DND-41 (cell line): ENCODE results near the gene CEP57L1.
"Not testable (repeated sequence)": the region's sequence is repeated elsewhere in the genome, so short reads cannot be mapped to it uniquely, and the experiment has no call there.

Experiments
- ATAC-seq: fragments of 200-7000 bp; cut with Tn5 transposase; 3 replicates; pipeline ENCODE4 v1.9.1; 2021; ENCODE audit warnings: low read depth; ENCODE audit not compliant: insufficient read depth
- DNase-seq: peaks from one replicate; pipeline ENCODE4 v3.0.0-alpha.2; 2020
- H2AFZ ChIP-seq: 2 replicates; pipeline ENCODE4 v1.6.0; 2012; ENCODE audit warnings: low read depth, low read length
- H3K27ac ChIP-seq: 2 replicates; pipeline ENCODE4 v1.5.1; 2012; ENCODE audit warnings: low read length, inconsistent platforms
- H3K27me3 ChIP-seq: fragments of 200-600 bp; sonication (generic); 2 replicates; pipeline ENCODE4 v1.6.0; 2012; ENCODE audit warnings: low read length, mild to moderate bottlenecking, inconsistent platforms; ENCODE audit not compliant: insufficient read depth, poor library complexity
- H3K36me3 ChIP-seq: 2 replicates; pipeline ENCODE4 v1.5.1; 2012; ENCODE audit warnings: low read length, inconsistent platforms; ENCODE audit not compliant: insufficient read depth
- H3K4me1 ChIP-seq: 2 replicates; pipeline ENCODE4 v1.5.1; 2012; ENCODE audit warnings: mild to moderate bottlenecking, low read length; ENCODE audit not compliant: insufficient read depth
- H3K4me2 ChIP-seq: 2 replicates; pipeline ENCODE4 v1.6.0; 2012; ENCODE audit warnings: mild to moderate bottlenecking, moderate library complexity, low read length, inconsistent platforms; ENCODE audit not compliant: insufficient read depth
- H3K4me3 ChIP-seq, 2 experiments: fragments of 200-600 bp in 1 of 2; shearing (Covaris generic) in 1 of 2; 2 replicates each; pipeline ENCODE4 v1.5.1; 2012 to 2016; ENCODE audit warnings: inconsistent platforms in 2 of 2, low read length in 2 of 2, mild to moderate bottlenecking in 2 of 2, low read depth in 1 of 2, moderate library complexity in 1 of 2
- H3K79me2 ChIP-seq: 2 replicates; pipeline ENCODE4 v1.6.0; 2012; ENCODE audit warnings: low read length, inconsistent platforms; ENCODE audit not compliant: insufficient read depth
- H3K9ac ChIP-seq: 2 replicates; pipeline ENCODE4 v1.6.0; 2012; ENCODE audit warnings: low read depth, mild to moderate bottlenecking, inconsistent platforms, low read length, moderate library complexity
- H3K9me3 ChIP-seq: 2 replicates; pipeline ENCODE4 v1.5.1; 2012; ENCODE audit warnings: low read length, moderate library complexity, mild to moderate bottlenecking, inconsistent platforms; ENCODE audit not compliant: insufficient read depth, severe bottlenecking
- H4K20me1 ChIP-seq: 2 replicates; pipeline ENCODE4 v1.6.0; 2012; ENCODE audit warnings: low read length; ENCODE audit not compliant: insufficient read depth
- EZH2 ChIP-seq: IDR thresholded peaks from 3 replicates; pipeline ENCODE4 v1.6.1; 2012; ENCODE audit warnings: borderline replicate concordance, low read depth, mild to moderate bottlenecking, moderate library complexity, low read length, inconsistent platforms; ENCODE audit not compliant: severe bottlenecking
- TF ChIP-seq, protein P1 (sequence below): IDR thresholded peaks from 2 replicates; pipeline ENCODE4 v1.5.1; 2012; ENCODE audit warnings: borderline replicate concordance, low read length, moderate library complexity, mild to moderate bottlenecking; ENCODE audit not compliant: poor library complexity, severe bottlenecking; ENCODE audit errors: extremely low read depth

The CEP57L1 gene

DNA sequence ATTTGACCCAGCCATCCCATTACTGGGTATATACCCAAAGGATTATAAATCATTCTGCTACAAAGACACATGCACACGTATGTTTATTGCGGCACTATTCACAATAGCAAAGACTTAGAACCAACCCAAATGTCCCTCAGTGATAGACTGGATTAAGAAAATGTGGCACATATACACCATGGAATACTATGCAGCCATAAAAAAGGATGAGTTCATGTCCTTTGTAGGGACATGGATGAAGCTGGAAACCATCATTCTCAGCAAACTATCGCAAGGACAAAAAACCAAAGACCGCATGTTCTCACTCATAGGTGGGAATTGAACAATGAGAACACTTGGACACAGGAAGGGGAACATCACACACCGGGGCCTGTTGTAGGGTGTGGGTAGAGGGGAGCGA lies 40.7 kb downstream of the CEP57L1 start:
- H3K27ac ChIP-seq, H3K4me2 ChIP-seq, H4K20me1 ChIP-seq, H3K36me3 ChIP-seq, H3K79me2 ChIP-seq, ATAC-seq, H3K9me3 ChIP-seq, H3K4me1 ChIP-seq, DNase-seq, H2AFZ ChIP-seq, H3K9ac ChIP-seq, H3K27me3 ChIP-seq, H3K4me3 ChIP-seq: not testable (repeated sequence)

DNA sequence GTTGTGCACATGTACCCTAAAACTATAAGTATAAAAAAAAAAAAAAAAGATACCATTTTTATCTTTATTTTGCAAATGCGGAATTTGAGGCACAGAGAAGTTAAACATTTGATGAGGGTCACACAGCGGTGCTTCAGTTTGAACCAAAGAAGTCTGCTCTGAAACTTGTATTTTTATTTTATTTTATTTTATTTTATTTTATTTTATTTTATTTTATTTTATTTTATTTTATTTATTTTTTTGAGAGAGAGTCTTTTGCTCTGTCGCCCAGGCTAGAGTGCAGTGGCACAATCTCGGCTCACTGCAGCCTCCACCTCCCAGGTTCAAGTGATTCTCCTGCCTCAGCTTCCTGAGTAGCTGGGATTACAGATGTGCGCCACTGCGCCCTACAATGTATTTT lies 41.2 kb downstream of the CEP57L1 start:
- DNase-seq, H2AFZ ChIP-seq, H3K79me2 ChIP-seq, H3K4me1 ChIP-seq, H3K27ac ChIP-seq, H4K20me1 ChIP-seq, H3K4me3 ChIP-seq, H3K27me3 ChIP-seq, H3K4me2 ChIP-seq, ATAC-seq, H3K9ac ChIP-seq, H3K9me3 ChIP-seq: not testable (repeated sequence)
- H3K36me3 ChIP-seq, result peaks cover 11% of the 10 kb centered on the region; the same call in 1 of the 2 replicates

DNA sequence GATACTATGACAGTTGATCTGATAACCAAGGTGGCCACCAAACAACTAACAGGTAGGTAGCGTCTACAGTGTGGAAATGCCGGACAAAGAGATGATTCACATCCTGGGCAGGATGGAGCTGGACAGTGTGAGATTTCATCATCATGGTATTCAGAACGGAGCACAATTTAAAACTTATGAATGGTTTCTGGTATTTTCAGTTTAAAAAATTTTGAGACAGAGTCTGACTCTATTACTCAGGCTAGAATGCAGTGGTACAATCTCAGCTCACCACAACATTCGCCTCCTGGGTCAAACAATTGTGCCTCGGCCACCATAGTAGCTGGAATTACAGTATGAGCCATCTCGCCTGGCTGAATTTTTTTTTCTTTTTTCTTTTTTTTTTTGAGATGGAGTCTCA lies 43.8 kb downstream of the CEP57L1 start:
- Histone ChIP-seq H3K27ac (no peak overlapping the region), H2AFZ (no peak overlapping the region), H3K4me2 (no peak overlapping the region), H3K4me1 (no peaks in the 10 kb centered on the region), H3K9me3 (no peaks in the 10 kb centered on the region), H3K36me3 (peaks cover 7% of the 10 kb centered on the region; the same call in 1 of the 2 replicates), H4K20me1 (no peaks in the 10 kb centered on the region), H3K9ac (no peak overlapping the region), H3K4me3 (no peak overlapping the region), H3K79me2 (no peaks in the 10 kb centered on the region), H3K27me3 (no peaks in the 10 kb centered on the region)
- DNase-seq (no peak), ATAC-seq (no peak)
- TF ChIP-seq, protein P1, sequence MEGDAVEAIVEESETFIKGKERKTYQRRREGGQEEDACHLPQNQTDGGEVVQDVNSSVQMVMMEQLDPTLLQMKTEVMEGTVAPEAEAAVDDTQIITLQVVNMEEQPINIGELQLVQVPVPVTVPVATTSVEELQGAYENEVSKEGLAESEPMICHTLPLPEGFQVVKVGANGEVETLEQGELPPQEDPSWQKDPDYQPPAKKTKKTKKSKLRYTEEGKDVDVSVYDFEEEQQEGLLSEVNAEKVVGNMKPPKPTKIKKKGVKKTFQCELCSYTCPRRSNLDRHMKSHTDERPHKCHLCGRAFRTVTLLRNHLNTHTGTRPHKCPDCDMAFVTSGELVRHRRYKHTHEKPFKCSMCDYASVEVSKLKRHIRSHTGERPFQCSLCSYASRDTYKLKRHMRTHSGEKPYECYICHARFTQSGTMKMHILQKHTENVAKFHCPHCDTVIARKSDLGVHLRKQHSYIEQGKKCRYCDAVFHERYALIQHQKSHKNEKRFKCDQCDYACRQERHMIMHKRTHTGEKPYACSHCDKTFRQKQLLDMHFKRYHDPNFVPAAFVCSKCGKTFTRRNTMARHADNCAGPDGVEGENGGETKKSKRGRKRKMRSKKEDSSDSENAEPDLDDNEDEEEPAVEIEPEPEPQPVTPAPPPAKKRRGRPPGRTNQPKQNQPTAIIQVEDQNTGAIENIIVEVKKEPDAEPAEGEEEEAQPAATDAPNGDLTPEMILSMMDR, result no peak
- TF ChIP-seq EZH2, result no peak

DNA sequence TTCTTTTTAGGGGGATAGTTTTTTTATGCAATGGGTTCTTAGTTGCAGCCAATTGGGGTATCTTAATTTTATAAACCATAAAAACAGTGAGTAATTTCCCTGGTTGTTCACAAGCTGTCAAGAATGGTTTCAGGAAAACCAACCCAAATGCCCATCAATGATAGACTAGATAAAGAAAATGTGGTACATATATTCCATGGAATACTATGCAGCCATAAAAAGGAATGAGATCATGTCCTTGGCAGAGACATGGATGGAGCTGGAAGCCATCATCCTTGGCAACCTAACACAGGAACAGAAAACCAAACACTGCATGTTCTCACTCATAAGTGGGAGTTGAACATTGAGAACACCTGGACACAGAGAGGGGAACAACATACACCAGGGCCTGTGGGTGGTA lies 46.8 kb downstream of the CEP57L1 start:
- not testable (repeated sequence) for H2AFZ ChIP-seq, H3K79me2 ChIP-seq, H3K27ac ChIP-seq, H3K36me3 ChIP-seq, ATAC-seq, H3K4me2 ChIP-seq, H3K9ac ChIP-seq, H4K20me1 ChIP-seq, H3K9me3 ChIP-seq, H3K4me1 ChIP-seq, H3K4me3 ChIP-seq, DNase-seq, H3K27me3 ChIP-seq

DNA sequence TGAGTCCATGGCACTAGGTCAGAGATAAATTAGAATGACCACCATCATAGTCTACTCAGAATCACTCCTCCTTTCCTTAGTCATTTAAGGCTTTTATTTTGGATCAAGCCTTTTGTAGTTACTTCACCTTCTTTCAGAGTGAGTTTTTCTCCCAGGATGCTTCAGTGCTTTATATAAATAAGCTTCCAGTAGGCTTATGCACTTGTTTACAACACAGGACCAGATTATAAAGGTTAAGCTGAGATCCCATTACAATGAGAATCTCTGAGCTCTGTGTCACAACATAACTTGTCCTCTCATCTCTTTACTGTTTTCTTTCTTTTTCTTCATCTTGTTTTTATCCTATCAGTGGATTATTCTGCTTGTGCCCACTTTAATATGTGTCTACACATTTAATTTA lies 47.9 kb downstream of the CEP57L1 start:
- Histone ChIP-seq H2AFZ (no peak overlapping the region), H3K4me2 (no peak overlapping the region), H3K9me3 (no peaks in the 10 kb centered on the region), H3K36me3 (peaks cover 13% of the 10 kb centered on the region; the same call in 1 of the 2 replicates), H3K27me3 (no peaks in the 10 kb centered on the region), H3K79me2 (no peaks in the 10 kb centered on the region), H3K4me3 (no peak overlapping the region), H3K9ac (no peak overlapping the region), H3K27ac (no peak overlapping the region), H4K20me1 (no peaks in the 10 kb centered on the region), H3K4me1 (no peaks in the 10 kb centered on the region)
- TF ChIP-seq, protein P1, result no peak
- TF ChIP-seq EZH2, result no peak
- DNase-seq (no peak), ATAC-seq (no peak)

- H3K36me3 ChIP-seq, result peaks cover 25% of the 10 kb centered on the region; the same call in 1 of the 2 replicates
- not testable (repeated sequence) for H3K4me3 ChIP-seq, H3K79me2 ChIP-seq, DNase-seq, ATAC-seq, H3K27me3 ChIP-seq, H4K20me1 ChIP-seq, H3K9me3 ChIP-seq, H2AFZ ChIP-seq, H3K9ac ChIP-seq, H3K27ac ChIP-seq, H3K4me1 ChIP-seq, H3K4me2 ChIP-seq
Observed at GRCh38 chr6:109148251-109148650, 52.9 kb downstream of the CEP57L1 start.

- not testable (repeated sequence) for H3K4me2 ChIP-seq, H3K27ac ChIP-seq, ATAC-seq
Observed at GRCh38 chr6:109148716-109149115, 53.4 kb downstream of the CEP57L1 start.

More at GRCh38 chr6:109148716-109149115, 53.4 kb downstream of the CEP57L1 start:
- not testable (repeated sequence) for H3K79me2 ChIP-seq, H4K20me1 ChIP-seq, H3K9ac ChIP-seq, DNase-seq, H3K4me3 ChIP-seq, H3K9me3 ChIP-seq, H2AFZ ChIP-seq, H3K4me1 ChIP-seq, H3K27me3 ChIP-seq
- peaks cover 27% of the 10 kb centered on the region; the same call in 1 of the 2 replicates for H3K36me3 ChIP-seq
